ENCODE measurements around the gene NME8.

DNA sequence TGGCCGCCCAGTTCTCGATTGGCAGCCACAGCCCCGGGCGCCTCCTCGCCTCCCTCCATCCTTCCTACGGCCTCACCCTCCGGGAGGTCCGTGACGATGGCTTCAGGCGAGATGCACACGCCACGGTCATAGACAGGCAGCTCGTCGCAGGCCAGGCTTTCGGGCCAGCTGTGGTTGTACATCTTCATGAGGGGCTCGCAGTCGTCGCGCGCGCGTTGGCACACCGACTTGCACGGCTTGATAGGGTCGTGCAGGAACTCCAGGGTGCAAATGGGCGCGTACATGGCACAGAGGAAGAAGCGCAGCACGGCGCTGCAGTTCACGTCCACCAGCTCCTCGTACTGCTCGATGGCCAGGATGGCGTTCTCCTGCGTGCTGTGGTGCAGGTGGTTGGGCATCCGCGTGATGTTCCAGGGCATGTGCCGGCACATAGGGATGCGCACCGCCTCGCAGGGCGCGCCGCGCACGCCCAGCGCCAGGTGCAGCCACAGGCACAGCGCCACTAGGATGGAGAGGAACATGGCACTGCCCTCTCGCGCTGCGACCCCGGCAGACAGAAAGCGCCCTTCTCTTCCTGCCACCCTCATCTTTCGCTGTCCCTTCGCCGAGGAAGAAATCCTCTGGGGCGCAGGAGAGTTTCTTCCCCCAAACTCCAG lies 67.7 kb downstream of the NME8 start:
- TF ChIP-seq, protein P1, sequence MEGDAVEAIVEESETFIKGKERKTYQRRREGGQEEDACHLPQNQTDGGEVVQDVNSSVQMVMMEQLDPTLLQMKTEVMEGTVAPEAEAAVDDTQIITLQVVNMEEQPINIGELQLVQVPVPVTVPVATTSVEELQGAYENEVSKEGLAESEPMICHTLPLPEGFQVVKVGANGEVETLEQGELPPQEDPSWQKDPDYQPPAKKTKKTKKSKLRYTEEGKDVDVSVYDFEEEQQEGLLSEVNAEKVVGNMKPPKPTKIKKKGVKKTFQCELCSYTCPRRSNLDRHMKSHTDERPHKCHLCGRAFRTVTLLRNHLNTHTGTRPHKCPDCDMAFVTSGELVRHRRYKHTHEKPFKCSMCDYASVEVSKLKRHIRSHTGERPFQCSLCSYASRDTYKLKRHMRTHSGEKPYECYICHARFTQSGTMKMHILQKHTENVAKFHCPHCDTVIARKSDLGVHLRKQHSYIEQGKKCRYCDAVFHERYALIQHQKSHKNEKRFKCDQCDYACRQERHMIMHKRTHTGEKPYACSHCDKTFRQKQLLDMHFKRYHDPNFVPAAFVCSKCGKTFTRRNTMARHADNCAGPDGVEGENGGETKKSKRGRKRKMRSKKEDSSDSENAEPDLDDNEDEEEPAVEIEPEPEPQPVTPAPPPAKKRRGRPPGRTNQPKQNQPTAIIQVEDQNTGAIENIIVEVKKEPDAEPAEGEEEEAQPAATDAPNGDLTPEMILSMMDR (IDR thresholded peaks at IDR 0.05), result no peak
- TF ChIP-seq EZH2 (IDR thresholded peaks at IDR 0.05), result peak; percentile 88
